Activated CD4-positive, alpha-beta T cell treated with anti-CD3 and anti-CD28 coated beads, Interleukin-2, amount 50 U/mL, for 1 hour (primary cell): ENCODE measurements around the gene NREP.

Experiments used
- DNase-seq: peaks from one replicate; pipeline ENCODE4 v3.0.0-alpha.2; 2020

The NREP gene

DNA sequence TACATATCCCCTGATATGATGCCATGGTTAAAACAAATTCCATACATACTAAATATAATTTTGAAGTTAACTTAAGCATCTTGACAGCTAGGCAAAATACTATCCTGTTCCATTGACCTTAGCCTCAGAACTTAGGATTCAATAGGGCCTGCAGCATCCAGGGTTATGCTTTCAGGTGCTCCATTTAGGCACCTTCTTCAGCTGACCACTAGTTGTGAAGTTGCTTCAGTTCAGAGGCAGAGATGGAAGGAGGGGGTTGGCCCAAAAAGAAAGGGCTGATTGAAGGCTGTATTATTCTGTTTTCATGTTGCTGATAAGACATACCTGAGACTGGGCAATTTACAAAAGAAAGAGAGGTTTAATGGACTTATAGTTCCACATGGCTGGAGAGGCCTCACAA is 7.0 kb upstream of the NREP start:
- no peak for DNase-seq

DNA sequence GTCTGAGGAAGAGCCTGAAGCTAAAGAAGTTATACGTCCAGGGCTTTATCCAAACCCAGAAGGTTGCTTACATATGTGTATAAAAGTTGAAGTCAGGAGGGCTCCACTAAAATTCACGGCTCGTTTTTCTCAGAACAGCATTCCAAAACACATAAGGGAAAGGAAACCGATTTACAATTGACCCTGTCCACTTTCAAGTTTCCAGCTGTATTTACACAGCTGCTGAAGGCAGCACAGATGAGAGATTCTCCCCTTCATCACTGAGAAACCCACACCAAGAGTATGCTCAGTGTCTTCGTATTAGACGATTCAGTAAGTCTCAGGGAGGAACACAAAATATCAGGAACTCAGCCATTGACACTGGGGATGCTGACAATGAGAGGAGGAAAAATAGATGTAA is 5.9 kb upstream of the NREP start:
- DNase-seq, result no peak

DNA sequence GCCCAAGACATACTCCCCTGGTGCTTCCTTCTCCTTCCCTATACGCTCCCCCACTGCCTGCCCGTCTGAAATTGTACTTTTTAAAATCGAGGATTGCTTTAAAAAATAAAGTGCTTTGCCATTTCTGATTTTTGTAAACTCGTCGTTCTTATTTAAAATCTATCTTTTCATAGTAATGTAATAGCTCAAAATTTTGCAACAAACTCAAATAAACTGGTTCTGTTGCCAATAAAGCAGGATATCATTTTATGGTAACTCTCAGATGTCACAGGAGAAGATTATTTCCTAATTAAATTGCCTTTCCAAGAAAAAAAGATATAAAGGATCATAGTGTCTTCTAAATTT is 1.3 kb upstream of the NREP start:
- no peak for DNase-seq

DNA sequence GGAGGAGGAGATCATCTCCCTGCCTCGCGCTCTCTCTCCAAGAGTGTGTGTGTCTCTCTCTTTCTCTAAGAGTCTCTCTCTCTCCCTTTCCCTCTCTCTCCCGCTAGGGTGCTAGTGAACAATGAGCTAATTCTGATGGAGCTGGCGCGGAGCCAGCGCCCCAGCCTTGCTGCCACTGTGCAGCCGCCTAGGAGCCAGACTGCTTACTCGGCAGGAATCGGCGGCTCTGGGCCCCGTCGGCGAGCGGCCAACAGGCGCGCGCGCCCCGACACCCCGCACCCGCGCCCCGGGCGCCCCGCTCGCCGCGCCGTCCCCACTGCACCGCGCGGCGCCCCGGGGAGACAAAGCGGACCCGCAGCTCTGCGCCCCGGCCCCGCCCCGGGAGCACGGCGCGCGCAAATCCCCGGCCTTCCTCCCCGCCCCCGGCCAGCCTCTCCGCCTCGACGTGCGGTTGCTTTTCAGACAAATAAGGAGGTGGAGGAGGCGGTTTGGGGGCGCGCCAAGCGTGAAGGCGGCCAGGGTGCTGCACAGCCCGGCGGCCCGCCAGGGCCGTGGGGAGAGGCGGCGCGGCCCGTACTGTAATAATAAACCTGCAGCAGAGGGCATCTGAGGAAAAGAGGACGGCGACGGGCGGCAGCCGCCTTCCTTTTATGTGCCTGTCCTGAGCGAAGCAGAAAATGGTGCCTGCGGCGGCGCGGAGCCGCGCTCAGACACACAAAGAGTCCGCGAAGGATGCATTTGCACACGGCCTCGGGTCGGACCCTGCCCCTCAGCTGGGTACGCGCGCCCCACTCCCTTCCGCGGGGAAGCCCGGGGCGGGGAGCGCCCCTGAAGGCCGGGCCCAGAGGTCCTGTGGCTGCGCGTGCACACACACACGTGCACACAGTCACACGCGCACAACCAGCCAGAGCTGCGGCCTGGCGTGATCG is 625 bp upstream of the NREP start:
- DNase-seq, result peak; percentile 57

DNA sequence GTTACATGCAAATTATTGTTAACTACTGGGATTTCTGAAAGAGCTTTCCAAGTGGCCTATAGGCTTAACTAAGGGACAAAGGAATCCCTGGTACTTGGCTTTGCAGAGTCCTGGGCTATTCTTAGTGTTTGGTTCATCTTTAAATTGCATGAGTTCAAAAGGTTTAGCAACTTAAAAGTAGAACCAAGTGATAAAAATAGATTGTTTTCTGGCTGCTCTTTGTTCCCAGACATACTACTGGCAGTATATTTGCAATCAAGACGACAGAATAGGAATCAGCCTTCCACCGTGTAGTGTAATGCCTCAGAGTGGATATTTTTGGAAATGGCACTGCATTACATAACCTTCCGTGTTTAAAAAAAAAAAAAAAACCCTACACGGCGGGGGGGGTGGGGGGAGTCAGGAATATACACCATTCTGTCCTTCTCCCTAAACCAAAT is 1.0 kb downstream of the NREP start:
- DNase-seq, result no peak

DNA sequence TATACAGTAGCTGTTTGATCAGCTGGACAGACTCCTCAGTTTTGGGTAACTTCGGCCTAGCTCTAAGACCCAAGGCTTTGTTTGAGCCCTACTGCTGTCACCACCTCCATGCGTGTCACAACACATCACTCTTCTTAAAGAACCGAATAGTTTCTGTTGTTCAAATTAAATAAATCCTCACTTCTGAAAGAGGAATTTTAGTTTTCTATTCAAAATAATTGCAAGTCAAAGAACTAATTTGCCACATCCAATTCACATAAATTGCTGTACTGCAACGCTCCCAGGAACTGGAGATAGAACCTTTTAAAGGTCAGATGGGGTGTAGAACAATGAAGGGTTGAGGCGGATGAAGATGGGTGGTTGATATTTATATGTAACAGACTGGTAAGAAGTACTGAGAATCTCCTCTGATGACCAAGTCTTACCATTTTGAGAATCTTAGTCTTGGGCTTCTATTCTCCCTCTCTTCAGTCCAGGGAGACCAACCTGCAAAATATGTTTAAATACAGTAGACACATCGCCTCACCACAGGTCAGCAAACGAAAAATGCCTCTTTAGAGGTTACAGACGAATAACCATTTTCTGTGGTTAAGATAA is 1.6 kb downstream of the NREP start:
- no peak for DNase-seq

DNA sequence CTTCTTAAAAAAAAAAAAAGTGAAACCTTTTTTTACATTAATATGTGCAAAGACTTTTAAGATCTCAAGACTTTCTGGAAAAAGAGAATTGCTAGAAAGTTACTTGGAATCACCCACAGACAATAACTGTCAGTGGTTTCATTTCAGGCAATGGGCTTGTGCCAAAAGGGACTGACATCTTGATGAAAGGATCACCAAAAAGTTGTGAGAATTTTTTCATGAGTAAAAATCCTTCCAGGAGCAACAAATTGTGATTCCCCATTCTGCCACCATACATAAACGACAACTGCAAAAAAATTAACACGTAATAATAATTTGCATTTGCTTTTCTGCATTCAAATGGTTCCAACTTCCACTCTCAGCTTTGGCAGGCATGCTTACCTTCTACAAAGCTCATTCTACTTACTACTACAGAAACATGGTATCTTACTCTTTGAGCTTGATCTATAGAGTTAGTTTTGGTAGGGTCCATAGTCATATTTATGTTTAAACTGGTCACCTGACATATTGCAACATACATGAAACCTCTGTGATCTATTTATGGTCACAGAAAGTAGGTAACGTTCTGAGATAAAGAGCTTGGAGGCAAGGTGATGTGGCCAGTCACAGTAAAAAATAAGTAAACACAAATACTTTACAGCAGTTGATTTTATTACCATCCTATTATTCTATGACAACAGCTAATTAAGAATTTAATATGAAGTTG is 3.0 kb downstream of the NREP start:
- no peak for DNase-seq

DNA sequence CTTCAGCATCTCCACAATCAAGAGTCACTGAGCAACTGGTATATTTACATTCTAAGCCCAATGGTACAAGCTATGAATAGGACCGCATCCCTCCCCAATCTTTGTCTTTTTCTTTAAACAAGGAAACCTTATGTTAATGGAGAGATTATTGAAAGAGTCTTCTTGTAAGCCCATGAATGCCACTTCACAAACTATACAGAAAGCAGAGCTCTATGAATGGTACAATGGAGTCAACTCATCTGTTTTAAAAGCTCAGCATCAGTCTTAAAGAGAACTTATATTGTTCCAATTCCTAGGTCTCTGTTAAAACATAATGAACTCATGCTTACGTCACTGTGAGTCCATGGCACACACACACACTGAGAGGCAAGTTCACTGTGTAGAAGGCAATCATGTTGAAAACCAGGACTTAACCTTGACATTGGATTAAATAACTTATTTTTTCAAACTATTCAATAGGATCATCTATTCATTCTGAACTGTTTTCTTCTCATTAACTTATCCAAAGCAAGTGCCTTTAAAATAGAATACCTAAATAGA is 4.5 kb downstream of the NREP start:
- no peak for DNase-seq

DNA sequence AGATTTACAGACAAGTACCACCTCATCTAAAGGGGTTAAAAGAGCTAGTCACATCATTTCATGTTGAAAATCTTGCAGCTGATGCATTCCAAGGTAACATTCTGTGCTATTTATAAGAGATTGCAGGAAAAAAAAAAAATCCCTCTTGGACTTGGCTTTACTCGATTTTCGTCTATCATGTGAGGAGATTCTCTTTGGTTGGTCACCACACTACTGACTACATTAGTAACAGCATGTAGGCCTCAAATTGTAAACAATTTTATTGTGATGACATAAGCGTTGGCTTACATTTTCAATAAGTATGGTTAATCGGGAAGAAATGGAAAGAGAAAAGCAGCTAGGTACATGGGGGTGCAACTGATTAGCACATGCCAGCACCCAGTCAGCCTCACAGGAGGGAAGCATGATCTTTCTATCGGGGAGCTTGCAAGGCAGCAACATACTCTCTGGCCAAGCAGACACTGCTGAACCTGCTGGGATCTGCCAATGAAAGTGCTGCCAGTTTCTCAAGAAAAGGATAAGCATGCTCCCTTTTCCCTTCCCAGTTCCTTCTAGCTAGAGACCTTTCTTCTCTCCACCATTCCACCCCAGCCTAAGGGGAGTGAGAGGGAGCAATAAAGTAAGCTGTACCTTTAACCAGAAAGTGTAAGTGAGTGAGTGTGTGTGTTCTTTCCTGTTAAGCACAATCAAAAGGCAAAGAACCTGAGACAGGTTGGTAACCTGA is 7.5 kb downstream of the NREP start:
- DNase-seq, result no peak

DNA sequence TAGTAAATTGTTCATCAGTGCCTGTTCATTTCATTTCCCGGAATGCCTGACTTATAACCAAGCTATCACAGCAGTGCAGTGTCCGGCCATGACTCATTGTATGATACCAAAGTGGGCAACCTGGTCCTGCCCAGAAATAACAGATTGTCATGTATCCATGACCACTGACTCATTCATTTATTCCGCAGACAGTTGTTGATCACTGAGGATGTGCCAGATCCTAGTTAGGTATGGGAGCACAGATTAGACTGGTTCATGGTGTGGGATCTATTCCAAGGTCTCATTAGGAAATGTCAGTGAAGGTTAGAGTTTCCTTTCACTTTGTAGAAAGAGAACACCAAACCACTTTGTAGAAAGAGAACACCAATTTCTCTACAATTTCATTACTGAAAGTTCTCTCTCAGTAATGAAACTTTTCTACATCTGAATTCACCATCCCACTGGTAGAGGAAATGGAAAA is 8.7 kb downstream of the NREP start:
- DNase-seq, result no peak

DNA sequence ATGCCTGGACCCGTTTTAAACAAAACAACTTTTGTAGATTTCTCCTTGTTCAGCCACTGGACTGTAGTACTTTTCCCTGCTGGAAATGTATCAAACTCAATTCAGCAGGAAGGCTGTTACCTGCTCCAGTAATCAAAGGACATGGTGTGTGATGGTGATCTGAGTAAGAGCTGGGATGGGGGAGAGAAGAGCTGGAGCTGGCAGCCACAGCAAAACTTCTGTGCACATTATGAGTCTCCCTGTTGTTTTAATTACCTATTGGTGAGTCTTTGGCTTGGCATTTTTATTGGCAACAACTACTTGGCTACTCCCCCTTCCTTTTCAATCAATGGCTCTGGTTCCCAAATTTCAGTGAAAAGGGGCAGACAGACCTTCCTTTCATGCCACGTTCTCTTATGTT is 9.7 kb downstream of the NREP start:
- DNase-seq, result no peak

DNA sequence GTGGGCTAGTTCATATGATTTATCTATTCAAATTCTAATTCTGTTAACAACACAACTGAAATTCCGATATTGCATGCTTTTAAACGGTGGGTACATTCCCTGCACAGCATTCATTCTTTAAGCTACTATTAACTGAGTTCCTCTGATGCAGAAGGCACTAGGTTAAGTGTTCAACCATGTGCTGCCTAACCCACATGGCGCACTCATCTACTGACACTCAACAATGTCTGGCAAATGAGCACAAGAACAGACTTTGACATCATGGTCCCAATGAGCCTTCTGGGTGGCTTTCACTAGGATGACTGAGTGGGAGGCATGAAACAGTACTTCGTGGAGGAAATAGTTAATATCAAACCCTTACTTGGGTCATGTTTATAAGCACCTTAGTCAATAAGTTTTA is 10.2 kb downstream of the NREP start:
- no peak for DNase-seq

DNA sequence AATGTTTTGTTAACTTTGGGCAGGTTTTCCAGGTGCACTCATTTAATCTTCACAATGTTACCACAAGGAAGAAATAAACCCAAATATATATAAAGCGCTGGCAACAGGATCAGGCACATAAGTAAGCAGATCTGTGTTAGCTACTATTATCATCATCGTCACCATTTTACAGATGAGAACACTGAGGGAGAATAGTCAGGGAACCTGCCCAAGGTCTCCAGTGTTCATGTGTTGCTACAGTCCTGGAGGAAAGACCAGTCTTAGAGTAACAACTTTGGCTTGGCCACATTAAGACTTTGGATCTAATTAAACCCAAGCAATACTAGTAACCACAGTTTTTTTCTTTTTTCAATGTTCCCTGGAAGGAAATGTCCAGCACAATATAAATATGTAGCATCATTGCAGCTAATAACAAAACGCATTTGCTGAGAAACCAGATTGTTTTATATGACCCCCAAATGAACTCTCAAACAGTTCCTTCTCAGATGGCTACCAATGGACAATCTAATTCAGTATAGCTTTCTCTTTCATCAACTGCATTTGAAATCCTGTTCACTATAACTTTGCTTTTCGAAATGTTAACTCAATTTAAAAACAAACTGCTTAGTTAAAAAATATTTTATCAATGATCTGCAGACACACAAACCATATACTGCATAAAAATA is 11.8 kb downstream of the NREP start:
- DNase-seq, result no peak

DNA sequence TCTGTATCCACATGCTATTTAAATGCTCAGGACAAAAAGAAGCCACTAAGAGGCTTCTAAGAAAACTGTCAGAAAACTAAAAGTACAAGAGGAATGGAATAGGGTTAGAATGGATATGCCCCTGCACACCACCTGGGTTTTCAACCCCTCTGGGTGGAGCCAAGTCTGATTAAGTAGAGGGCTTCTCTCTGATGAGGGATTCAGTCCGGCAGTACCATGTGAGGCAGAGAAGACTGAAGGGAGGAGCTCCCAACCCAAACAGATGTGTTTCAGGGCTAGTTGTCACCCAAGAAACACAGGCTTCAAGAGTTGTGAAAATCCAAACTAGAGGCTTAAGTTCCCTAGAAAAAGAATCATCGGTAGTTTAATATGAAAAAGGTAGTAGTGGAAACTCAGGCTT is 12.5 kb downstream of the NREP start:
- no peak for DNase-seq

DNA sequence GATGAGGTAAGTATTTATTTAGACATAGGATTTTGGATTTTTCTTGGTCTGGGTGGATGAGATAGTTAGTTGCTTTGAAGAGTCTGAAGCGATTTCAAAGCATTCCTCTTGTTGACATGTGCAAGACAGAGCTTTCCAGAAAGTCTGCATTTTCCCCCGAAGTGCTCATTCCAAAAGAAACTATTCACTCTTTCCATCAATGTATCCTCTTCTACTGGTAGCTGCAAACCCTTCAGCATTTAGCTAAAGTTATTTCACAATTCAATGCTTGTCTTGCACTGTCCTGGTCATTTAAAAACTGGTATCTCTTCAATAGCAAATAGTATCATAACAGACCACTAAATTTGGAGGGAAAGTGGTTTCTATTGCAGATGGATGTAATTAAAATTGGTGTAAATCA is 13.0 kb downstream of the NREP start:
- no peak for DNase-seq

DNA sequence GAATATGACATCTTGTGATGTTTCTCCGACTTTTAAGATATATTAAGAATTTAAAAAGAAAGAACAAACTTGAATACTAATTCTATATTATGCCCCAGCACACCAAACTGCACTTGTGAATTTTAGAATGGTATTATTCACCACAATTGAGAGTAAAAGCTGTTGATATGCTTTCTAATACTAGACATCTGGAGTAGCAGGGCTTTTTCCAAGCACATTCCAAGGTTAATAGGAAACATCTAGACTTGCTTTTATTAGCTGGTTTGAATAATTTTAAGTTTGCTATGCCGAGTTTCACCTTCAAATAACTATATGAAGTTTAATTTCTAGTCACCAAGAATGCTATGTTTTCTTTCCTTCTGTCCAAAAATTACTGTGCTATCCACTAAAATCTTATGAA is 13.5 kb downstream of the NREP start:
- no peak for DNase-seq

DNA sequence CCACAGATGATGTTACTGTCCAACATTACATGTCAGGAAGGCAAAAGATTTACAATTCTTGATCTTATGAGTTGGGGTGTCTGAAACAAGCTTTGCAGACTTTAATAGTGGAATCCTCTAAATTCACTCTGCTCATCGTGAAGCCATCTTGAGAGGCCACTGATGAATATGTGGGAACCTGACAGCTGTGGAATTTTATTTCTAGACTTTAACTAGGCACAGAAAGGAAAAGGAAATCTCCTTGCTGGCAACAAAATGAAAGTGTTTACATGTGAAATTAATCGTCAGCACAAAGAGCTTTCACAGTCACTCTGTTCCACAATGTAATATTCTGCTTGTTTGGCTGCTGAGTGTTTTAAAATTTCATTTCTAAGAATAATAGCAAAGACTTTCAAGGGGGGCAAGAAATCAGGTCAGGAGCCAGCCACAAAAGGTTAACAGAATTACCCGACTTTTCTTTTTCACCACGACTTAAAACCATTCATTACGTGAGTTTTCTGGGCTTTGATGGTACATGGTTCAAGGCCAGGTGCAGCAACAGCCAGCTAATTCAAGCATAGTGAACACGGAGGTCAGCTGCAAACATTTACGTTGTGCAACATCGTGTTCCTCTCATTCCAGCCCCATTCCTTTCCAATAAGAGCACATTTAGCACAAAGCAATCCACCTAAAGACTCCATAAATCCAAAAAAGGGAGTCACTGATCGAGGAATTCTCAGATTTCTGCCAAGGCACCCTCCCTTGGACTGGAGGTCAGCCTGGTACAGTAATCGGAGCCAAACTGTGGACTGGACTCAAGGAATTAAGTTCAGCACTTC is 14.6 kb downstream of the NREP start:
- DNase-seq, result no peak

DNA sequence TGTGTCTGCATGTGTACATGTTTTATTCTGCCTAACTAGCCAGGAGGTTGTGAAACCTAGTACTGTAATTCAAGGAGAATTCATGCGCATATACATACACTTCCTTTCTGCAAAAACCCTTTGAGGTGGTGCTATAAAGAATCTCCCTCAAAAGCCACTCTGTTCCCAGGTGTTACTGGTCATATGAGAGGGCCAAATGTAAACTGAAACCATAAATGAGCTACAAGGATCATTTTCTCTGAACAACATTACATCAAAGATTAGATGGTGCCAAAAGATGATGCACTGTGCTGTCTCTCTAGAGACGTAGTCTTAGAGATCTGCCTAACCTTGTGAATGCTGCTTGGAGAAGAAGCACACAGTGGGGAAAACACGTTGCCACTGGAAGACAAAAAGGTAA is 15.7 kb downstream of the NREP start:
- no peak for DNase-seq

DNA sequence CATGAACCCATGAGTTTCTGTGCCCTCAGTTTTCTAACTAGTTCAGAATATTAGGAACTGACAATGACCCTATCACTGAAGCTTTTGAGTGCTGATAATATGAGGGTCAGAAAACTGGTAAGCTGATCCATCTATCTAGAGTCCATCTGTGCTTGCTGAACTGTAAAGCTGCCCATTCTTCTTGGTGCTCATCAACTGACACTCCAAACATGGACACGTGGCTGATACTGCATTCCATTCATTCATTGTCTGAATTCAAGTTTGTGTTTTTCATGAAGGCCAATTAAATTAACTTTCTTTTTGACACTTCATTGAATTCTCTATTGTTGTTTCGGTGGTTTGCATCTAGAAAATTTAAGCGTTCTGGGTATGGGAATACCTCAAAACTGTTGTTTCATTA is 17.6 kb downstream of the NREP start:
- DNase-seq, result no peak

DNA sequence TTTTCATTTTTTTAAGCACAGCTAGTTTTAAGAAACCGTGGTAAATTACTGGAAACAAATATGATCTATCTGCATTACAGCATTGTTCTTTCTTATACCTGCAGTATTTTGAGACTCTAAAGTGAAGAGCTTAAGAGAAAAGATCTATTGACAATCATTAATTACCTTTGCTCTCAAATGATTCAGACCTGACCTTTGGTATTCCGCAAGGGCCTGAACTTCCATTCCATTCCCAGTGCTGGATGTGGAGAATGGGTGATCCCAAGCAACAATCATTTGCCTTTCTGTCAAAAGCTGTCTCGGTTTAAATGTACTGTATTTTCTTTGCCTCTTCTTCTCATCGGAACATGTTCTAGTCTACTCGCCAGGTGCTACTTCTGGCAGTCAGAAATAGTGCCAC is 18.9 kb downstream of the NREP start:
- no peak for DNase-seq

DNA sequence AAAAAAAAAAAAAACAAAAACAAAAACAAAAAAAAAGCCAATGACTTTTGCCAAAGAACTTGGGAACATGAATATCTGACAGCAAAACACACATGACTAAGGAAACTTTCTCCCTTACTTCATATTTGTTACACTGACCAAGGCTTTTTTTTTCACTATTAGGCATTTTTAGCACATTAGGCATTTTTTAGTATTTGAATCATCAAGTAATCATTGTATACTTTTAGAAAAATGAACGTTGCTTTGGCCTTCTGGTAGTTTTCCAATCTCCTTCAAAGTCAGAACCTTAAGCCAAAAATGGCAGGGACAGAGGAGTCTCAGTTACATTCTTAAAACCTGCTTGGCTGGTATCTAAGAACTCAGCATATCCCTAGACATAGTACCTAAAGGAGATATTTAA is 19.3 kb downstream of the NREP start:
- no peak for DNase-seq
